ENCODE measurements around the gene MMP17.

The MMP17 gene

DNA sequence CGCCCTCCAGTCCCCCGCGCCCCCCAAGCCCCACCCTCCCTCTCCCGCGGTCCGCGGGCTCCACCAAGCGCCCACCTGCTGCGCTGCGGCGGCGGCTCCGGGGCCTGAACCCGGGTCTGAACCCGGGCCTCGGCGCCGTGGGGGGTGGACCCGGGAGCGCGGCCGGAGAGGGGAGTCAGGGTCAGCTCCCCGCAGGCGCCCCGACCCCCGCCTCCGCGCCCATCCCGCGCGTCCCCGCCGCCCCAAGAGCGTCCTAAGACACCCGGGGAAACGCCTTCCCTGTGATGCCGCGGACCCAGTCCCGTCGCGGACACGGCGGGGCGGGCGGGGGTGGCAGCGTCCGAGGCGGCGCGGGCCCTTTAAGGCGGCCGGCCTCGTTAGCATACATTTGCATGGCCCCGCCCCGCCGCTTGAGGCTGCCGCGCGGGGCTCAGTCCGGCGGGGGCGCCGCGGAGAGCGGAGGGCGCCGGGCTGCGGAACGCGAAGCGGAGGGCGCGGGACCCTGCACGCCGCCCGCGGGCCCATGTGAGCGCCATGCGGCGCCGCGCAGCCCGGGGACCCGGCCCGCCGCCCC, at the start of gene MMP17:
Gene MMP17, plus strand, starts transcription at position 433 of the 574 bp plus-strand sequence. Its CDS starts 102 bp downstream, at position 535.
- H3K9ac ChIP-seq (ENCODE audit: low read length) = no peak within 1 kb of the TSS
- H3F3A ChIP-seq (ENCODE audit: insufficient read depth, low read length) = no peaks in the 10 kb centered on the region
- peak within 1 kb of the TSS; percentile 19 for H3K4me3 ChIP-seq (ENCODE audit: low read depth, low read length, poor library complexity, severe bottlenecking)
- H4K20me1 ChIP-seq (ENCODE audit: insufficient read depth, low read length) = no peaks in the 10 kb centered on the region
- H2AFZ ChIP-seq (ENCODE audit: low read length) = no peak within 1 kb of the TSS
- H3K4me2 ChIP-seq (ENCODE audit: low read length) = peak within 1 kb of the TSS; percentile 44
- no peaks in the 10 kb centered on the region for H3K9me2 ChIP-seq (ENCODE audit: low read depth, low read length)
- no peaks in the 10 kb centered on the region for H3K4me1 ChIP-seq (ENCODE audit: insufficient read depth, low read length, severe bottlenecking)
- H3K79me2 ChIP-seq (ENCODE audit: insufficient read depth, low read length) = no peaks in the 10 kb centered on the region
- no peaks in the 10 kb centered on the region for H3K27me3 ChIP-seq (ENCODE audit: insufficient read depth, low read length)
- no peak for TF ChIP-seq EZH2 (IDR thresholded peaks at IDR 0.05; ENCODE audit: borderline replicate concordance, low read length)
- TF ChIP-seq, protein P1, sequence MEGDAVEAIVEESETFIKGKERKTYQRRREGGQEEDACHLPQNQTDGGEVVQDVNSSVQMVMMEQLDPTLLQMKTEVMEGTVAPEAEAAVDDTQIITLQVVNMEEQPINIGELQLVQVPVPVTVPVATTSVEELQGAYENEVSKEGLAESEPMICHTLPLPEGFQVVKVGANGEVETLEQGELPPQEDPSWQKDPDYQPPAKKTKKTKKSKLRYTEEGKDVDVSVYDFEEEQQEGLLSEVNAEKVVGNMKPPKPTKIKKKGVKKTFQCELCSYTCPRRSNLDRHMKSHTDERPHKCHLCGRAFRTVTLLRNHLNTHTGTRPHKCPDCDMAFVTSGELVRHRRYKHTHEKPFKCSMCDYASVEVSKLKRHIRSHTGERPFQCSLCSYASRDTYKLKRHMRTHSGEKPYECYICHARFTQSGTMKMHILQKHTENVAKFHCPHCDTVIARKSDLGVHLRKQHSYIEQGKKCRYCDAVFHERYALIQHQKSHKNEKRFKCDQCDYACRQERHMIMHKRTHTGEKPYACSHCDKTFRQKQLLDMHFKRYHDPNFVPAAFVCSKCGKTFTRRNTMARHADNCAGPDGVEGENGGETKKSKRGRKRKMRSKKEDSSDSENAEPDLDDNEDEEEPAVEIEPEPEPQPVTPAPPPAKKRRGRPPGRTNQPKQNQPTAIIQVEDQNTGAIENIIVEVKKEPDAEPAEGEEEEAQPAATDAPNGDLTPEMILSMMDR (IDR thresholded peaks at IDR 0.05; ENCODE audit: low read length) = peak; percentile 25
- H3K36me3 ChIP-seq (ENCODE audit: insufficient read depth, low read length) = no peaks in the 10 kb centered on the region
- H3K27ac ChIP-seq (ENCODE audit: low read depth, low read length, poor library complexity, severe bottlenecking) = no peak within 1 kb of the TSS
- H3K9me3 ChIP-seq (ENCODE audit: low read length) = no peaks in the 10 kb centered on the region

DNA sequence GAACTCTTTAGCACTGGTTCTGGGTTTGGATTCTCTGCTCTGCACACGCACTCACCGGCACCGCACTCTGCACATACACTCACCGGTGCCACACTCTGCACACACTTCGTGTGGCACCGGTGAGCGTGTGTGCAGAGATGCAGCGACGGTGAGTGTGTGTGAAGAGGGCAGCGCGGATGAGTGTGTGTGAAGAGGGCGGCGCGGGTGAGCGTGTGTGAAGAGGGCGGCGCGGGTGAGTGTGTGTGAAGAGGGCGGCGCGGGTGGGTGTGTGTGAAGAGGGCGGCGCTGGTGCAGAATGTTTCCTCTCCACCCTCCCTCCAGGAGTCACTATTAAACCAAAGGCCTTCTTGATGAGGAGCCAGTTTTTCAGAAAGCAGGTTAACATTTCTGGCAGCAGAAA, 49.2 kb upstream of the MMP17 start:
- no peaks in the 10 kb centered on the region for H4K20me1 ChIP-seq (ENCODE audit: insufficient read depth, low read length)
- H3K79me2 ChIP-seq (ENCODE audit: insufficient read depth, low read length) = no peaks in the 10 kb centered on the region
- H3K27ac ChIP-seq (ENCODE audit: low read depth, low read length, poor library complexity, severe bottlenecking) = no peak overlapping the region
- H3K9me2 ChIP-seq (ENCODE audit: low read depth, low read length) = no peaks in the 10 kb centered on the region
- no peak for TF ChIP-seq EZH2 (IDR thresholded peaks at IDR 0.05; ENCODE audit: borderline replicate concordance, low read length)
- TF ChIP-seq, protein P1 (IDR thresholded peaks at IDR 0.05; ENCODE audit: low read length) = no peak
- no peaks in the 10 kb centered on the region for H3K27me3 ChIP-seq (ENCODE audit: insufficient read depth, low read length)
- no peak overlapping the region for H3K4me2 ChIP-seq (ENCODE audit: low read length)
- H3K4me3 ChIP-seq (ENCODE audit: low read depth, low read length, poor library complexity, severe bottlenecking) = no peak overlapping the region
- no peak overlapping the region for H3K9ac ChIP-seq (ENCODE audit: low read length)
- H3K36me3 ChIP-seq (ENCODE audit: insufficient read depth, low read length) = peaks cover 55% of the 10 kb centered on the region
- H2AFZ ChIP-seq (ENCODE audit: low read length) = no peak overlapping the region
- H3K4me1 ChIP-seq (ENCODE audit: insufficient read depth, low read length, severe bottlenecking) = peaks cover 4% of the 10 kb centered on the region
- H3K9me3 ChIP-seq (ENCODE audit: low read length) = no peaks in the 10 kb centered on the region
- H3F3A ChIP-seq (ENCODE audit: insufficient read depth, low read length) = no peaks in the 10 kb centered on the region

DNA sequence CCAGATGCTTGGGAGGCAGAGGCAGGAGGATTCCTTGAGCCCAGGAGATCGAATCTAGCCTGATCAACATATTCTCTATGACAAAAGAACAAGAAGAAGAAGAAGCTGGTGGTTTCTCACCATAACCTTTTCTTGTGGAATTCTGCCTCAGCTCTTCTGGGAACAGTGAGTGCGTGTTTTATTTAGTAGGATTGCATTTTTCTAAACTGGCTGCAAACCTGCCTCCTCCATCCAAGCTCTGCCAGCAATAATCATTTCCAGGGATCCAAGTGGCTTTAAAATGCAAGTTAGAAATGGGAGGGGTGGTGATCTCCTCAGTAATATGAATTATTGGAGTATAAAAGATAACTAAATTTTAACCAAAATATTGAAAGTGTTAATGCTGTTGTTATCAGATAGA, 46.1 kb upstream of the MMP17 start:
- H3K9ac ChIP-seq (ENCODE audit: low read length) = no peak overlapping the region
- TF ChIP-seq EZH2 (IDR thresholded peaks at IDR 0.05; ENCODE audit: borderline replicate concordance, low read length) = no peak
- TF ChIP-seq, protein P1 (IDR thresholded peaks at IDR 0.05; ENCODE audit: low read length) = no peak
- no peaks in the 10 kb centered on the region for H4K20me1 ChIP-seq (ENCODE audit: insufficient read depth, low read length)
- H3K9me3 ChIP-seq (ENCODE audit: low read length) = no peaks in the 10 kb centered on the region
- H3K36me3 ChIP-seq (ENCODE audit: insufficient read depth, low read length) = peaks cover 70% of the 10 kb centered on the region
- H3K4me1 ChIP-seq (ENCODE audit: insufficient read depth, low read length, severe bottlenecking) = no peaks in the 10 kb centered on the region
- H3K79me2 ChIP-seq (ENCODE audit: insufficient read depth, low read length) = no peaks in the 10 kb centered on the region
- H3F3A ChIP-seq (ENCODE audit: insufficient read depth, low read length) = no peaks in the 10 kb centered on the region
- H3K4me3 ChIP-seq (ENCODE audit: low read depth, low read length, poor library complexity, severe bottlenecking) = no peak overlapping the region
- no peak overlapping the region for H3K4me2 ChIP-seq (ENCODE audit: low read length)
- H3K27ac ChIP-seq (ENCODE audit: low read depth, low read length, poor library complexity, severe bottlenecking) = no peak overlapping the region
- no peaks in the 10 kb centered on the region for H3K27me3 ChIP-seq (ENCODE audit: insufficient read depth, low read length)
- H2AFZ ChIP-seq (ENCODE audit: low read length) = no peak overlapping the region
- no peaks in the 10 kb centered on the region for H3K9me2 ChIP-seq (ENCODE audit: low read depth, low read length)

Measured in OCI-LY1 (cell line).